Stimulated activated CD4-positive, alpha-beta T cell treated with anti-CD3 and anti-CD28 coated beads, Interleukin-12 subunit alpha, Interleukin-12 subunit beta, amount 100 ng/mL, for 4 hours (primary cell): ENCODE data around the gene STK25.
"Not testable (repeated sequence)": the region's sequence is repeated elsewhere in the genome, so short reads cannot be mapped to it uniquely, and the experiment has no call there.

Source experiments
- DNase-seq: peaks from one replicate; pipeline ENCODE4 v3.0.0-alpha.2; 2020

STK25 gene

GRCh38 chr2:241461693-241462677 lies 46.4 kb downstream of the STK25 start:
- DNase-seq, result no peak

GRCh38 chr2:241460631-241461030 lies 47.8 kb downstream of the STK25 start:
- no peak for DNase-seq

- no peak for DNase-seq
These were observed 48.9 kb downstream of the STK25 start for GRCh38 chr2:241459520-241459919.

- no peak for DNase-seq
These were observed 49.7 kb downstream of the STK25 start for GRCh38 chr2:241458687-241459086.

- DNase-seq, result no peak
These were observed 51.8 kb downstream of the STK25 start for GRCh38 chr2:241456546-241456945.

- no peak for DNase-seq
These were observed 53.4 kb downstream of the STK25 start for GRCh38 chr2:241454837-241455485.

- DNase-seq, result not testable (repeated sequence)
These were observed 54.5 kb downstream of the STK25 start for GRCh38 chr2:241453919-241454318.

GRCh38 chr2:241451840-241452506 lies 56.4 kb downstream of the STK25 start:
- no peak for DNase-seq

- not testable (repeated sequence) for DNase-seq
These were observed 58.3 kb downstream of the STK25 start for GRCh38 chr2:241450092-241450491.

- no peak for DNase-seq
These were observed 63.0 kb downstream of the STK25 start for GRCh38 chr2:241445426-241445825.

GRCh38 chr2:241443486-241444223 lies 64.7 kb downstream of the STK25 start:
- peak; percentile 86 for DNase-seq
